Activated naive CD8-positive, alpha-beta T cell treated with anti-CD3 and anti-CD28 coated beads for 36 hours (primary cell): ENCODE measurements around the gene ALDH1A2. TPM values are rescaled to one million over a fixed set of nuclear protein-coding genes. Genes with fewer than 3 reads are reported as not detected.
"Not testable (repeated sequence)": the region's sequence is repeated elsewhere in the genome, so short reads cannot be mapped to it uniquely, and the experiment has no call there.

Source experiments
- DNase-seq: peaks from one replicate; pipeline ENCODE4 v3.0.0; 2021
- H3K27ac Mint-ChIP-seq: one replicate; pipeline ENCODE4 v1.8.0; 2022; ENCODE audit warnings: mild to moderate bottlenecking, moderate library complexity, mixed read lengths
- H3K27me3 Mint-ChIP-seq: one replicate; pipeline ENCODE4 v1.8.0; 2022; ENCODE audit warnings: mild to moderate bottlenecking, mixed read lengths
- H3K36me3 Mint-ChIP-seq: one replicate; pipeline ENCODE4 v1.8.0; 2021; ENCODE audit warnings: mild to moderate bottlenecking, mixed read lengths
- H3K4me1 Mint-ChIP-seq: one replicate; pipeline ENCODE4 v1.8.0; 2021; ENCODE audit warnings: mixed read lengths
- H3K4me3 Mint-ChIP-seq: one replicate; pipeline ENCODE4 v1.8.0; 2022; ENCODE audit warnings: mild to moderate bottlenecking, moderate library complexity, mixed read lengths
- H3K9me3 Mint-ChIP-seq: one replicate; pipeline ENCODE4 v1.8.0; 2022; ENCODE audit warnings: mixed read lengths
- total RNA-seq, 2 experiments: library from RNA; stranded (reverse); gene quantifications; one replicate each; pipeline ENCODE4 v1.2.3, GENCODE V29; 2021

Gene ALDH1A2
- total RNA-seq, 2 experiments from 2014 or later: 0.35 to 0.90 TPM

DNA sequence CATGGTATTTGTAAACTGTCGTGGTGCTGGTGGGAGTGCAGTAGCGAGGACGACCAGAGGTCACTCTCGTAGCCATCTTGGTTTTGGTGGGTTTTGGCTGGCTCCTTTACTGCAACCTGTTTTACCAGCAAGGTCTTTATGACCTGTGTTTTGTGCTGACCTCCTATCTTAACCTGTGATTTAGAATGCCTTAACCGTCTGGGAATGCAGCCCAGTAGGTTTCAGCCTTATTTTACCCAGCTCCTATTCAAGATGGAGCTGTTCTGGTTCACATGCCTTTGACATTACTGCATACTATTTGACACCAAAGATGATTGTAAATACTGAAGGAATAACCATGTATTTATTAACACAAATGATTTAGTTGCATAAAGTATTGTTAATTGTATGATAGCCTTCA is 15.4 kb upstream of the ALDH1A2 start:
- H3K27ac Mint-ChIP-seq, H3K4me1 Mint-ChIP-seq, H3K9me3 Mint-ChIP-seq, DNase-seq, H3K36me3 Mint-ChIP-seq, H3K4me3 Mint-ChIP-seq: not testable (repeated sequence)
- H3K27me3 Mint-ChIP-seq: peaks cover 33% of the 10 kb centered on the region

DNA sequence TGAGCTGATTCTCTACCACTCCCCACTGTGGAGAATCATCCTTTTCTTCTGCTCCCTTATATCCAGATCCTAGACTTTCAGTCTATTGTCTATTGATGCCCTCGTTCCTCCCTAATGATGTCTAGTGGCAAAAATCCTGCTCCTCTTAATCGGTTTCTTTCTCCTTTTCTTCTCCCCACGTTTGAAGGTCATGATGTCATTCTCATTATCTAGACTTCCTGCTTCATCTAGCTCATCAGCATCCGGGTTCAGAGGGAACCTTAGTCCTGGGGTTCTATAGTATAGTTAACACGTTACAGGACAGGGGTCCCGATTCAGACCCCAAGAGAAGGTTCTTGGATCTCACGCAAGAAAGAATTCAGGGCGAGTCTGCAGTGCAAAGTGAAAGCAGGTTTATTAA is 14.9 kb upstream of the ALDH1A2 start:
- Mint-ChIP-seq H3K4me3 (no peak overlapping the region), H3K27ac (no peak overlapping the region), H3K9me3 (no peaks in the 10 kb centered on the region), H3K27me3 (peaks cover 31% of the 10 kb centered on the region), H3K4me1 (no peaks in the 10 kb centered on the region), H3K36me3 (no peaks in the 10 kb centered on the region)
- DNase-seq: no peak

DNA sequence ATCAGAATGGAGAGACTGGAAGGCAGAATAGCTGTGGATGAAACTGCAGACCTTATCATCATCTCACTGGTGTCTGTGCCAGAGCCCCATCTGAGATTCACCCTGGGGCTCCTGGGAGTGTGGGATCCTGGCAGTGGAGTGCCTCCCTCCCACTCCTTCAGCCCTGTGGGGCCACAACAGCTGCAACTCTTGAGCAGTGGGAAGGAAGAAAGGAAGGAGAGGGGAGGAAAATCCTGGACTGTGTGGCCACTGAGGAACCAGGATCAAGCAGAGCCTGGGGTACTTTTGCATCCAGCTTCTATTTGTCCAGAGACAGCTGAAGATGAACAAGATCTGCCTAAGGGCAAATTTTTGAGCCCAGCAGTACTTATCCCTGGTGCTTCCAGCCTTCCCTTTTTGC is 13.1 kb upstream of the ALDH1A2 start:
- Mint-ChIP-seq H3K36me3 (no peaks in the 10 kb centered on the region), H3K4me3 (no peak overlapping the region)

DNA sequence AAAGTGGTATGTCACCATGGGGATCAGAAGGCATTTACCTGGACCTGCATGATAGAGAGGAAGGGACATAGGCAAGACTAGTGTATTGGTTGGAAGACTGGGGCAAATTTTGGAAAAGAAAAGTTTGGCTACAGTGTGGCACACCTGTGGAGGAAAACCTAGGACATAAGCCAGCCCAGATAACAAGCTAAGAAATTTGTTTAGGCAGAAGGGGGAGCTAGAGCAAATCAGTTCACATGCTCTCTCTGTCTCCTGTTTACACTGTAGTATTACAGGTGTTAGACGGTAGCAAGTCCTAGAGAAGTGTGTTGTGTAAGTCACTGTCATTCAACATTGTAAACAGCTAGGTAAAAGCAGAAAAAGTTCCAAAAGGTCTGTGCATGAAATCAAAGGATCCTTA is 11.9 kb upstream of the ALDH1A2 start:
- Mint-ChIP-seq H3K27ac (no peak overlapping the region), H3K9me3 (no peaks in the 10 kb centered on the region), H3K4me1 (no peaks in the 10 kb centered on the region), H3K27me3 (peaks cover 26% of the 10 kb centered on the region), H3K4me3 (no peak overlapping the region), H3K36me3 (no peaks in the 10 kb centered on the region)
- no peak for DNase-seq

More for the DNA sequence above, 13.1 kb upstream of the ALDH1A2 start:
- H3K4me1 Mint-ChIP-seq: no peaks in the 10 kb centered on the region
- H3K9me3 Mint-ChIP-seq: no peaks in the 10 kb centered on the region
- DNase-seq: no peak
- no peak overlapping the region for H3K27ac Mint-ChIP-seq
- H3K27me3 Mint-ChIP-seq: peaks cover 25% of the 10 kb centered on the region

DNA sequence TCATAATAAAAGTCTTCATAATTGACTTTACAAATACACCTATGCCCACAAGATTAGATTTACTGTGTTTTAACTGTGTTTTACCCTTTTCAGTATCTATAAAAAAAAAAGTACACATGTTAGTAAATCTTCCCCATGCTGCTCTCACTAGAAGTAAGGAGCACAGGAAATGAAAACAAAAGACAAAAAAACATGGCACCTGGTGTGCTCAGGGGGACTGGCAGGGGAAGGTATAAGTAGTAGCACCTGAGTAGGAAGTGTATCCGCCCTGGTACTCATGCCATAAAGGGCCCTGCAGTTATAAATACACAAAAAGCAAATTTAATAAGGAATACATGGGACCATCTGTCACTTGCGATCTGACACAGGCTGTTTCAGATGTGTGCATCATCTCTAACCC is 8.9 kb upstream of the ALDH1A2 start:
- Mint-ChIP-seq H3K27ac (no peak overlapping the region), H3K4me1 (no peaks in the 10 kb centered on the region), H3K9me3 (no peaks in the 10 kb centered on the region), H3K27me3 (peaks cover 40% of the 10 kb centered on the region), H3K36me3 (no peaks in the 10 kb centered on the region), H3K4me3 (no peak overlapping the region)
- DNase-seq: no peak

DNA sequence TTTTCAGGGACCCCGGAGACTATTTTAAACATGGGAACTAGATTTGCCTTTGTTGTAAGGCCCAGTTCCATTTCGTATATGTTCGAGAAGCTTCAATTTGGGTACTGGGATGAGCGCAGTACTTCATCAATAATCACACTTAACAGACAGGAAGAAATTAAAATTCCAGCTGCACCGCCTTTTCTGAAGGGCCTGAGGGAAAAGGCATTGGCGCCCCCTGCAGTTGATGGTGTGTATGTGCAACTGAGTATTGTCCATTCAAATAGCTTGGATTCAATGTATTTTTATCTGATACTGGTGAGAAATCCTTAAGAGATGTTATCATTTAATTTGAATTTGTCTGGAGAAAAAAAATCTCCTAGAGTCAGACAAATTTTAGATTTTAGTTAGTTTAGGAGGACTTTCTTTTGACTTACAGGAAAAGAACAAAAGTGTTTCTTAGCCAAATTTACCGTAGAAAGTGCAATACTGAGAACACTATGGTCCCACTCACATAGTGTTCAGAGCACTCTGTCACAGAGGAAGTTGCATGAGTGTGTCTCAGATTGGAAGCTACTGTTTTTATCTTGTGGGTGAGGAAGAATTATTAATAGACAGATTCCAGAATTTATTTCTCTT is 5.4 kb upstream of the ALDH1A2 start:
- Mint-ChIP-seq H3K36me3 (no peaks in the 10 kb centered on the region), H3K27me3 (peaks cover 39% of the 10 kb centered on the region), H3K4me1 (peaks cover 2% of the 10 kb centered on the region), H3K27ac (no peak overlapping the region), H3K4me3 (no peak overlapping the region), H3K9me3 (no peaks in the 10 kb centered on the region)
- peak; percentile 33 for DNase-seq

DNA sequence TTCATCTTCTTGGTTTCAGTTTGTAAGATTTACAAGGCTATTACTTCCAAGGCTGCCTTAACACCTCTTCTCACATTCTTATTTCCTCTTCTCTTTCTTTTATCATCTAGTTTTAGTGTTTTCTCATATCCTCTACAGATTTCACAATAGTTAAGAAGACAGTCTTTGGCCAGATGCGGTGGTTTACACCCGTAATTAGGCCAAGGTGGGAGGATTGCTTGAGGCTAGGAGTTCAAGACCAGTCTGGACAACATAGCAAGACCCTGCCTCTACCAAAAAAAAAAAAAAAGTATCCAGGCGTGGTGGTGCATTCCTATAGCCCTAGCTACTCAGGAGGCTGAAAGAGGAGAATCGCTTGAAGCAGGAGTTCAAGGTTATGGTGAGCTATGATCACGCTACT is 3.5 kb upstream of the ALDH1A2 start:
- Mint-ChIP-seq H3K4me3 (no peak overlapping the region), H3K27ac (no peak overlapping the region), H3K27me3 (peaks cover 49% of the 10 kb centered on the region), H3K36me3 (no peaks in the 10 kb centered on the region), H3K9me3 (peaks cover 2% of the 10 kb centered on the region), H3K4me1 (peaks cover 2% of the 10 kb centered on the region)
- no peak for DNase-seq

DNA sequence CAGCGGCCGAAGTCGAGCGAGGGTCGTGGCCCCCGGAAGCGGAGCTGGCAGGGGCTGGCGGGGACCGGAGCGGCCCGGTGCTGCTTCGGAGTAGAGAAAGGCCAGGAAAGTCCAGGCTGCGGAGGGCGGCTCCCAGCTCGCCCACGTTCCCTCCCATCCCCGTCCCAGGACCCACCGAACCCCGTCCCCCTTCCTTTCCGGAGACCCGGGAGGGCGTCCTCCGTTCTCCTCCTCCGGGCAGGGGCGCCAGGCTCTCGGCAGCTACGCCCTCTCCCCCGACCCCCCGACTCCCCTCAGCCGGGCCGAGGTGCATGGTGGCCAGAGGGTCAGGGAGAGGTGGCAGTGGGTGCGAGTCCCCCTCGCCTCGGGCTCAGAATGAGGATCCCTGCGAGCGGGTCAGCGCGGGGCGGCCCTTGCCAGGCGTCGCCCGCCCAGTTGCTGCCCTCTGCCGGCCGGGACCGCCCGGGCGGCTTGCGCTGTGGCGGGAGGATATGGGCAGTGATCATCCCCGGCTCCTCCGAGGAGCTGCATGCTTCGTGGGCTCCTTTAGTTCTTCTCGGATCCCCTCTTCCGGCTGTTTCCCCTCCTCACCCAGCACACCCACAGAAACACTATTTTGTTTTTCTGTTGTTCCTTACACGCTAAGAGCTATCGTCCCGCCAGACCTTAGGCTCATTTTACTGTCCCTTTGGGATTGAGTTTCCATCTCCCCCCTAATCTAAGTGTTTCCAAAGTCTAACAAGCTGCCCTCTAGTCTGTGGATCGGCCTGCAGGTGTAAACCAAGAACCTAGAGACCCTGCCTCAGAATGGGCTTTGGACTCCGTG is 744 bp upstream of the ALDH1A2 start:
- peaks cover 2% of the 10 kb centered on the region for H3K4me1 Mint-ChIP-seq
- peaks cover 61% of the 10 kb centered on the region for H3K27me3 Mint-ChIP-seq
- no peak overlapping the region for H3K27ac Mint-ChIP-seq
- H3K36me3 Mint-ChIP-seq: no peaks in the 10 kb centered on the region
- peaks cover 3% of the 10 kb centered on the region for H3K9me3 Mint-ChIP-seq
- peak overlapping the region; percentile 48 for H3K4me3 Mint-ChIP-seq
- DNase-seq: peak; percentile 59

DNA sequence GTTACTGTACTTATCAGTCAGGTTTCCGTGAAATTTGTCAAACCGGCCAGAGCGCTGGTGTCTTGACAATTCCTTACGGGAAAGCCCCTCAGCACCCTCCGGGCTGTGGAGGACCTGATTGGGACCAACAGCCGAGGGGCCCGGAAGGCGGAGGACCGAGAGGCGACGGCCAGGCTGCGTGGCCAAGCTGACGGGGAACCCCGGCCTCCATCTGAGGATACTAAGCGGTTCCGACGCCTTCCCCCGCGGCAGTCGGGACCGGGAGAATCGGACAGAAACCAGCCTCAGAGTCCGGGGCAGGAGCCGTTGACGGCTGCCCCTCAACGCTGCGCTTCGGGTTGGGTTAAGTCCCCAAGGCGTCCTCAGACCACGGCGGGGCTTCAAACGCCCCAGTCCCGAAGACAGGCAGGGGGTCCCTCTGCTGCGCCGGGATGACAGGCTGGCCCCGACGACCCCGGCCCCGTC is 499 bp downstream of the ALDH1A2 start:
- Mint-ChIP-seq H3K9me3 (peaks cover 3% of the 10 kb centered on the region), H3K4me1 (peaks cover 2% of the 10 kb centered on the region), H3K27ac (no peak overlapping the region), H3K36me3 (no peaks in the 10 kb centered on the region), H3K4me3 (peak overlapping the region; percentile 29), H3K27me3 (peaks cover 66% of the 10 kb centered on the region)
- DNase-seq: no peak

DNA sequence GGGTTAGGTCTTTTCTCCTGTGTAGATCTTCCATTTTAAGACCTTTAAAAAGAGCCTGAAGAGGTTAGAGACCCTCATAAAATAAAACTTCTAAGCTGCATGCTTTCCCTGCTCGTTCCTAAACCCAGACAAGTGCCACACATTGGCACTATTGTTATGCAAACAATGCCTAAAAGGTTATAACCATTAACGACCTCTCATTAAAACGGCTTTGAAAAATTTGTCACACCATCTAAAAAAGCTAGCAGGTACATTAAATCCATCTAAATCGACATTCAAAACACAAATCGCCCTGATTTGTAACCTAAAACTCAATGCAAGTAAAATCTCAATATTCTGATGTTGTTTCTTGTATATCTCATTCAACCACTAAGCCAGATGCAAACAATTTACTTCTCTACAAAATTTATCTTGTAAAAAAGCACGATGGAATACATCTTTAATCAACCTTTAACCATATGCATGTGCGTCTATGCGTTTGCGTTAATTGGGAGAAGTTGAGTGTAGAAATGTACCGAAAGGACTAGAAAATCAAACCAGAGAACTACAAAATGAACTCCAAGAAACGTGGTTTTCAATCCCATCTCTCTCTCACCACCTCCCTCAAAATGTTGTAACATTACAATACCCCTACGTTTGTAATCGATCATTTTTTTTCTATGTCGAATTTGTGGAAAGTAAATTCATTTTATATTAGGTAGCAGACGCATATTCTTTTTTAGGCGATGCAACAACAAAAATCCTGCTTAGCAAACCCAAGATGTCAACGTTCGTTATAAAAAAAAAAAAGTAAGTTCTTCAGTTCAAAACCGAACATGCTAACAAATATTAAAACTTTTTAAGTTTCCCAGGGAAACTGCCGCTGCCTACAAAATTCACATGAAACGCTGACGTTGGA is 1.2 kb downstream of the ALDH1A2 start:
- Mint-ChIP-seq H3K4me1 (peaks cover 2% of the 10 kb centered on the region), H3K36me3 (no peaks in the 10 kb centered on the region), H3K27ac (no peak overlapping the region), H3K4me3 (no peak overlapping the region), H3K27me3 (peaks cover 68% of the 10 kb centered on the region), H3K9me3 (peaks cover 3% of the 10 kb centered on the region)
- no peak for DNase-seq

DNA sequence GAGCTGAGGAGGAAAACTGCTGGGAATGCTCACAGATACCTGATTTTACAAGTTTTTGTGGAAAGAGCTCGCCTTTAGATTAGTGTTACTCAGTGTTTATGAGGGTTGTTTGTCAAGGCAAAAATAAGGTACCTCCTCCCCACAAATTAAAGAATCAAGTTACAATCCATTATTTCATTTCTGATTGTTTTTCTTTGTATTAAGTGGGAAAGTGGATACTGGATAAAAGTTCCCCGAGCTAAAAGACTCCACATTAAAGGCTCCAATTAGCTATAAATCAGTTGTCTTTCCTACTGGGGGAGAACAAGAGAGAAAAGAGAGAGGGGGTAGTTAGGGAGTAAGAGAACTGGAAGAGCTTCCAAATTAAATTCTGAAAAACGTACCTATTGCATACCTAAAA is 1.9 kb downstream of the ALDH1A2 start:
- Mint-ChIP-seq H3K27ac (no peak overlapping the region), H3K36me3 (no peaks in the 10 kb centered on the region), H3K4me1 (peaks cover 2% of the 10 kb centered on the region), H3K27me3 (peaks cover 67% of the 10 kb centered on the region), H3K9me3 (peaks cover 3% of the 10 kb centered on the region), H3K4me3 (no peak overlapping the region)
- no peak for DNase-seq

DNA sequence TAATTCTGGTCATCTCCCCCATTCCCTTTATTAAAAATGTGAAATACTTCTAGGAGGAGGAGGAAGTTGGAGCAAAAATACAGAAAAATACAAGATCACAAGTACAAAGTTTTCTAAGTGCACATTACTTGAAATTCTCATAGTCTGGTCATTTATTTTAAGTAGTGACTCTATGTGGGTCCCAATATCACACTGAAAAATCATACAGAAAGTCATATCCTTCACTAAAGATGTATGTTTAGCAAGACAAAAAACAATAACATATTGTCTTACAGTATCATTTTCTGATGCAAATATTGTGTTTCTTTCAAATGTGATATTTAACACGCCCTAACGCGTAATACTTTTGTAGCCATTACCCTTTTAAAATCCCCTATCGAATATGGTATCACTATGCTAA is 2.5 kb downstream of the ALDH1A2 start:
- no peak overlapping the region for H3K27ac Mint-ChIP-seq
- H3K9me3 Mint-ChIP-seq: peaks cover 3% of the 10 kb centered on the region

DNA sequence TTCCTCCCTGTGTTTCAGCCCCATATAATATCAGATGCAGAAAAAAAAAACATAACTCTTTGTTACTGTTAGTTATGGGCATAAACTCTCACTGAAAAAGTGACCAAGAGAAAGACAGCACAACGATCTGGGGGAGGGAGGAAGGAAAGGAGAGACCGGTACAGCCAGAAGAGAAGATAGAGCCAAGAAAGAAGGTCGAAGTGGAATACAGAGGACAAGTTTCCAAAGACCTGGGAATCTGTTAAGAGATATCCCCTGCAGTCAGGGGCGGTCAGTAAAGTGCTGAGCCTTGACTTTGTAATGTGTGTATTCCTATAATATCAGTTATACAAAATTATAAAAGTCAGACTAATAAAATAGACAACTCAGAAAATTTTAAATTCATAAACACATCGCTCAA is 3.3 kb downstream of the ALDH1A2 start:
- H3K9me3 Mint-ChIP-seq: peaks cover 3% of the 10 kb centered on the region
- H3K27ac Mint-ChIP-seq: no peak overlapping the region
- no peak for DNase-seq
- no peaks in the 10 kb centered on the region for H3K36me3 Mint-ChIP-seq
- H3K4me1 Mint-ChIP-seq: peaks cover 2% of the 10 kb centered on the region
- peaks cover 76% of the 10 kb centered on the region for H3K27me3 Mint-ChIP-seq
- no peak overlapping the region for H3K4me3 Mint-ChIP-seq

More for the DNA sequence above, 2.5 kb downstream of the ALDH1A2 start:
- peaks cover 70% of the 10 kb centered on the region for H3K27me3 Mint-ChIP-seq
- H3K4me3 Mint-ChIP-seq: no peak overlapping the region
- H3K4me1 Mint-ChIP-seq: peaks cover 2% of the 10 kb centered on the region
- H3K36me3 Mint-ChIP-seq: no peaks in the 10 kb centered on the region
- no peak for DNase-seq

DNA sequence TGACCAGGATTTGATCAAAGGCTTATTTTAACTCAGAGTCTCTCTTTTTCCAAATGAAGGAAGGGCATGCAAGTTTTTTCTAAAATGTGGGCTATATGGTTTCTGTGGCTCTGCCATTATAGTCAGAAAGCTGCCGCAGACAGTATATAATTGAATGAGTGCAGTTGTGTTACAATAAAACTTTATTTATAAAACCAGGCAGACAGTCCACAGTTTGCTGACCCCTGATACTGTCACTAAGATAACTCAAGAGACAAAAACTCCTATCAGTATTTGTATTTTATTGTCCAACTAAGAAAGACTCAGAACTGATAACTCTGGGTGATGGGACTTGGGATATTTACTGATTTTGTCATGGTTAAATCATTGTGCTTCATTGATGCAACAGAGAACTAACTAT is 4.9 kb downstream of the ALDH1A2 start:
- Mint-ChIP-seq H3K27me3 (peaks cover 79% of the 10 kb centered on the region), H3K4me3 (no peak overlapping the region), H3K27ac (no peak overlapping the region), H3K9me3 (peaks cover 3% of the 10 kb centered on the region), H3K4me1 (no peaks in the 10 kb centered on the region), H3K36me3 (no peaks in the 10 kb centered on the region)
- DNase-seq: no peak

DNA sequence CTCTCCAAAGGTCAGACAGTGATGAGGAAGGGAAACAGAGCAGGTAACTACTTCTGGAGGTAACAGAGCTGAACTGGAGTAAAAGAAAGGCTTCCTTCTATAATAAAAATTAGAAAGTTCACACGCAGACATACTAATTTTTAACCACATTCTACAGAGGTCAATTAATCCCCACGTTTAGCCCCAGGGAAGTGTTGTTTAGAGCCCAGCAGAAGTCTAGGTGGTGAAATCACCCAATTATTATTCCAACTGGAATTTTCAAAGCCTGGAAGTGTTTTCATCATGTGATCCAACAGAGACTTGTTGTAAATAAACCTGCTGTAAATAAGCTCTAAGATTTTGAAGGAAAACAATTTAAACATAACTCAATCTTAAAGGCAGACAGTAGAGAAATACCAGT is 6.8 kb downstream of the ALDH1A2 start:
- Mint-ChIP-seq H3K4me1 (no peaks in the 10 kb centered on the region), H3K9me3 (no peaks in the 10 kb centered on the region), H3K27me3 (peaks cover 77% of the 10 kb centered on the region), H3K27ac (no peak overlapping the region), H3K4me3 (no peak overlapping the region), H3K36me3 (no peaks in the 10 kb centered on the region)
- DNase-seq: no peak
